ENCODE measurements around the gene TMEM63C. TPM values are rescaled to one million over a fixed set of nuclear protein-coding genes. Genes with fewer than 3 reads are reported as not detected.

The TMEM63C gene
- total RNA-seq, 2 donors from 2014 or later, result under 0.01 TPM; not detected in 1

- Histone ChIP-seq H3K9me3 (no peaks in the 10 kb centered on the region), H3K36me3 (no peaks in the 10 kb centered on the region), H3K4me1 (ENCODE audit: control insufficient read depth in 1 of 2, low read depth in 2 of 2) (peaks cover 0 to 12% of the 10 kb centered on the region in 2 donors), H3K4me3 (no peak overlapping the region), H3K27me3 (replicated peaks; ENCODE audit: insufficient read depth) (no peaks in the 10 kb centered on the region), H3K27ac (no peak overlapping the region)
- ATAC-seq (ENCODE audit: insufficient number of reproducible peaks, low FRiP score, low read depth) (no peak), DNase-seq (ENCODE audit: low spot score) (no peak)
- TF ChIP-seq, protein P1, sequence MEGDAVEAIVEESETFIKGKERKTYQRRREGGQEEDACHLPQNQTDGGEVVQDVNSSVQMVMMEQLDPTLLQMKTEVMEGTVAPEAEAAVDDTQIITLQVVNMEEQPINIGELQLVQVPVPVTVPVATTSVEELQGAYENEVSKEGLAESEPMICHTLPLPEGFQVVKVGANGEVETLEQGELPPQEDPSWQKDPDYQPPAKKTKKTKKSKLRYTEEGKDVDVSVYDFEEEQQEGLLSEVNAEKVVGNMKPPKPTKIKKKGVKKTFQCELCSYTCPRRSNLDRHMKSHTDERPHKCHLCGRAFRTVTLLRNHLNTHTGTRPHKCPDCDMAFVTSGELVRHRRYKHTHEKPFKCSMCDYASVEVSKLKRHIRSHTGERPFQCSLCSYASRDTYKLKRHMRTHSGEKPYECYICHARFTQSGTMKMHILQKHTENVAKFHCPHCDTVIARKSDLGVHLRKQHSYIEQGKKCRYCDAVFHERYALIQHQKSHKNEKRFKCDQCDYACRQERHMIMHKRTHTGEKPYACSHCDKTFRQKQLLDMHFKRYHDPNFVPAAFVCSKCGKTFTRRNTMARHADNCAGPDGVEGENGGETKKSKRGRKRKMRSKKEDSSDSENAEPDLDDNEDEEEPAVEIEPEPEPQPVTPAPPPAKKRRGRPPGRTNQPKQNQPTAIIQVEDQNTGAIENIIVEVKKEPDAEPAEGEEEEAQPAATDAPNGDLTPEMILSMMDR (IDR thresholded peaks at IDR 0.05), result no peak
Measured at GRCh38 chr14:77184396-77185092, 2.9 kb downstream of the TMEM63C start.

- no peaks in the 10 kb centered on the region for H3K36me3 ChIP-seq
- H3K4me1 ChIP-seq (ENCODE audit: control insufficient read depth in 1 of 2, low read depth in 2 of 2), result peaks cover 0 to 12% of the 10 kb centered on the region in 2 donors
- H3K9me3 ChIP-seq, result no peaks in the 10 kb centered on the region
- TF ChIP-seq, protein P1 (IDR thresholded peaks at IDR 0.05), result no peak
- H3K27me3 ChIP-seq (replicated peaks; ENCODE audit: insufficient read depth), result no peaks in the 10 kb centered on the region
- H3K27ac ChIP-seq, result no peak overlapping the region
- DNase-seq (ENCODE audit: low spot score), result no peak
- H3K4me3 ChIP-seq, result no peak overlapping the region
- no peak for ATAC-seq (ENCODE audit: insufficient number of reproducible peaks, low FRiP score, low read depth)
Measured at GRCh38 chr14:77185093-77185465, 3.5 kb downstream of the TMEM63C start.

- no peak overlapping the region for H3K27ac ChIP-seq
- no peak overlapping the region for H3K4me3 ChIP-seq
- DNase-seq (ENCODE audit: low spot score), result no peak
- H3K36me3 ChIP-seq, result no peaks in the 10 kb centered on the region
- TF ChIP-seq, protein P1 (IDR thresholded peaks at IDR 0.05), result no peak
- ATAC-seq (ENCODE audit: insufficient number of reproducible peaks, low FRiP score, low read depth), result no peak
- peaks cover 0 to 4% of the 10 kb centered on the region in 2 donors for H3K4me1 ChIP-seq (ENCODE audit: control insufficient read depth in 1 of 2, low read depth in 2 of 2)
- H3K27me3 ChIP-seq (replicated peaks; ENCODE audit: insufficient read depth), result no peaks in the 10 kb centered on the region
- H3K9me3 ChIP-seq, result no peaks in the 10 kb centered on the region
Measured at GRCh38 chr14:77186911-77187648, 5.5 kb downstream of the TMEM63C start.

GRCh38 chr14:77187649-77188012 is 6.0 kb downstream of the TMEM63C start:
- H3K4me1 ChIP-seq (ENCODE audit: control insufficient read depth in 1 of 2, low read depth in 2 of 2), result no peaks in the 10 kb centered on the region
- H3K27ac ChIP-seq, result no peak overlapping the region
- H3K4me3 ChIP-seq, result no peak overlapping the region
- no peaks in the 10 kb centered on the region for H3K27me3 ChIP-seq (replicated peaks; ENCODE audit: insufficient read depth)
- TF ChIP-seq, protein P1 (IDR thresholded peaks at IDR 0.05), result no peak
- no peaks in the 10 kb centered on the region for H3K36me3 ChIP-seq
- no peaks in the 10 kb centered on the region for H3K9me3 ChIP-seq
- DNase-seq (ENCODE audit: low spot score) (no peak), ATAC-seq (ENCODE audit: insufficient number of reproducible peaks, low FRiP score, low read depth) (no peak)

- Histone ChIP-seq H3K4me3 (no peak overlapping the region), H3K27me3 (replicated peaks; ENCODE audit: insufficient read depth) (no peaks in the 10 kb centered on the region), H3K9me3 (no peaks in the 10 kb centered on the region), H3K36me3 (no peaks in the 10 kb centered on the region), H3K27ac (no peak overlapping the region), H3K4me1 (ENCODE audit: control insufficient read depth in 1 of 2, low read depth in 2 of 2) (no peaks in the 10 kb centered on the region)
- DNase-seq (ENCODE audit: low spot score), result no peak
- no peak for ATAC-seq (ENCODE audit: insufficient number of reproducible peaks, low FRiP score, low read depth)
- TF ChIP-seq, protein P1 (IDR thresholded peaks at IDR 0.05), result no peak
Measured at GRCh38 chr14:77189479-77189878, 7.9 kb downstream of the TMEM63C start.

Measured in thoracic aorta (tissue), 2 donors.